Neural progenitor cell (in vitro differentiated cells): ENCODE results near the gene FHDC1. TPM values are rescaled to one million over a fixed set of nuclear protein-coding genes. Genes with fewer than 3 reads are reported as not detected.

Experiments used
- DNase-seq: peaks from one replicate; pipeline ENCODE4 v3.0.0-alpha.2; 2016; ENCODE audit warnings: low spot score
- H2AFZ ChIP-seq: fragments of 200-600 bp; sonication (generic); replicated peaks from 2 replicates; pipeline ENCODE4 v1.6.1; 2016; ENCODE audit warnings: antibody characterized with exemption
- H3F3A ChIP-seq: fragments of 200-600 bp; sonication (generic); 2 replicates; pipeline ENCODE4 v1.6.1; 2016; ENCODE audit warnings: antibody characterized with exemption, low read depth
- H3K27ac ChIP-seq: fragments of 200-600 bp; sonication (generic); 2 replicates; pipeline ENCODE4 v1.5.1; 2016; ENCODE audit warnings: mild to moderate bottlenecking
- H3K27me3 ChIP-seq: fragments of 200-600 bp; sonication (generic); 2 replicates; pipeline ENCODE4 v1.6.1; 2016; ENCODE audit warnings: mild to moderate bottlenecking, moderate library complexity
- H3K36me3 ChIP-seq: fragments of 200-600 bp; sonication (generic); 2 replicates; pipeline ENCODE4 v1.5.1; 2016
- H3K4me1 ChIP-seq: fragments of 200-600 bp; sonication (generic); 2 replicates; pipeline ENCODE4 v1.6.1; 2016; ENCODE audit warnings: mixed run types
- H3K4me2 ChIP-seq: fragments of 200-600 bp; sonication (generic); 2 replicates; pipeline ENCODE4 v1.6.1; 2016
- H3K4me3 ChIP-seq: fragments of 200-600 bp; sonication (generic); 2 replicates; pipeline ENCODE4 v1.5.1; 2016
- H3K79me2 ChIP-seq: fragments of 200-600 bp; sonication (generic); 2 replicates; pipeline ENCODE4 v1.6.1; 2016; ENCODE audit warnings: low read depth
- H3K9ac ChIP-seq: fragments of 200-600 bp; sonication (generic); 2 replicates; pipeline ENCODE4 v1.6.1; 2016
- H3K9me3 ChIP-seq: fragments of 200-600 bp; sonication (generic); 2 replicates; pipeline ENCODE4 v1.5.1; 2016; ENCODE audit warnings: low read depth
- H4K20me1 ChIP-seq: fragments of 200-600 bp; sonication (generic); 2 replicates; pipeline ENCODE4 v1.6.1; 2016; ENCODE audit warnings: low read depth
- H3K27ac Mint-ChIP-seq: 3 replicates; pipeline ENCODE4 v1.8.0; 2021; ENCODE audit warnings: mixed read lengths
- H3K27me3 Mint-ChIP-seq: 2 replicates; pipeline ENCODE4 v1.8.0; 2022; ENCODE audit warnings: low read depth, mild to moderate bottlenecking, inconsistent platforms, moderate library complexity, mixed read lengths; ENCODE audit not compliant: insufficient read depth
- H3K36me3 Mint-ChIP-seq: 3 replicates; pipeline ENCODE4 v1.8.0; 2021; ENCODE audit warnings: mixed read lengths
- H3K4me1 Mint-ChIP-seq: 3 replicates; pipeline ENCODE4 v1.8.0; 2021; ENCODE audit warnings: mixed read lengths
- H3K4me3 Mint-ChIP-seq: 3 replicates; pipeline ENCODE4 v1.8.0; 2021; ENCODE audit warnings: mild to moderate bottlenecking, moderate library complexity, mixed read lengths
- H3K9me3 Mint-ChIP-seq: 3 replicates; pipeline ENCODE4 v1.8.0; 2020; ENCODE audit warnings: mixed read lengths
- EZH2 ChIP-seq: fragments of 200-600 bp; sonication (generic); IDR thresholded peaks from 2 replicates; pipeline ENCODE4 v1.6.1; 2017; ENCODE audit warnings: antibody characterized with exemption, mild to moderate bottlenecking, moderate library complexity
- EZH2phosphoT487 ChIP-seq: fragments of 200-600 bp; sonication (generic); IDR thresholded peaks from 2 replicates; pipeline ENCODE4 v1.6.1; 2017; ENCODE audit warnings: antibody characterized with exemption
- total RNA-seq: library from RNA; depleted of rRNA; stranded (reverse); fragments of >200 nt; gene quantifications from 2 replicates; pipeline ENCODE4 v1.2.3, GENCODE V29; 2015; ENCODE audit warnings: low replicate concordance
- TF ChIP-seq, protein P1 (sequence below): fragments of 200-600 bp; sonication (generic); IDR thresholded peaks from 2 replicates; pipeline ENCODE4 v1.5.1; 2017; ENCODE audit warnings: antibody characterized with exemption, mild to moderate bottlenecking

The FHDC1 gene
- total RNA-seq, 1 donor from 2014 or later: 3.0 TPM

DNA sequence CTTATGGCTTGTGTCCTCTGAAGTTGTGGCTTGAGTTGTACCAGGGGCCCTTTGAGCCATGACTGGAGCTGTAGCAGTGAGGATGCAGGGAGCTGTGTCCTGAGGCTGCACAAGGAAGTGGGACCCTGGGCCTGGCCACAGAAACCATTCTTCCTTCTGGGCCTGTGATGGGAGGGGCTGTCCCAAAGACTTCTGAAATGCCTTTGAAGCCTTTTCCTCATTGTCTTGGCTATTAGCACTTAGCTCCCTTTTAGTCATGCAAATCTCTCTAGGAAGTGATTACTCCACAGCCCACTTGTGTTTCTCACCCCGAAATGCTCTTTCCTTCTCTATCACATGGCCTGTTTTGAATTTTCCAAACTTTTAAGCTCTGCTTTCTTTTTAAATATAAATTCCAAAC is 92.4 kb downstream of the FHDC1 start:
- no peak for DNase-seq
- H3K27me3 Mint-ChIP-seq: peaks cover 6% of the 10 kb centered on the region

More for the DNA sequence above, 92.4 kb downstream of the FHDC1 start:
- no peak overlapping the region for H3K27ac Mint-ChIP-seq
- peaks cover 27% of the 10 kb centered on the region for H3K9me3 Mint-ChIP-seq
- Histone ChIP-seq H3K27me3 (peaks cover 4% of the 10 kb centered on the region), H3K36me3 (no peaks in the 10 kb centered on the region), H3K9ac (no peak overlapping the region), H3K79me2 (no peaks in the 10 kb centered on the region), H4K20me1 (no peaks in the 10 kb centered on the region), H3K9me3 (no peaks in the 10 kb centered on the region), H3K4me3 (no peak overlapping the region), H3K4me1 (peaks cover 14% of the 10 kb centered on the region), H3K27ac (no peak overlapping the region), H3K4me2 (no peak overlapping the region), H3F3A (peaks cover 13% of the 10 kb centered on the region), H2AFZ (no peak overlapping the region)
- H3K4me3 Mint-ChIP-seq: no peak overlapping the region
- no peak for TF ChIP-seq EZH2phosphoT487
- TF ChIP-seq, protein P1, sequence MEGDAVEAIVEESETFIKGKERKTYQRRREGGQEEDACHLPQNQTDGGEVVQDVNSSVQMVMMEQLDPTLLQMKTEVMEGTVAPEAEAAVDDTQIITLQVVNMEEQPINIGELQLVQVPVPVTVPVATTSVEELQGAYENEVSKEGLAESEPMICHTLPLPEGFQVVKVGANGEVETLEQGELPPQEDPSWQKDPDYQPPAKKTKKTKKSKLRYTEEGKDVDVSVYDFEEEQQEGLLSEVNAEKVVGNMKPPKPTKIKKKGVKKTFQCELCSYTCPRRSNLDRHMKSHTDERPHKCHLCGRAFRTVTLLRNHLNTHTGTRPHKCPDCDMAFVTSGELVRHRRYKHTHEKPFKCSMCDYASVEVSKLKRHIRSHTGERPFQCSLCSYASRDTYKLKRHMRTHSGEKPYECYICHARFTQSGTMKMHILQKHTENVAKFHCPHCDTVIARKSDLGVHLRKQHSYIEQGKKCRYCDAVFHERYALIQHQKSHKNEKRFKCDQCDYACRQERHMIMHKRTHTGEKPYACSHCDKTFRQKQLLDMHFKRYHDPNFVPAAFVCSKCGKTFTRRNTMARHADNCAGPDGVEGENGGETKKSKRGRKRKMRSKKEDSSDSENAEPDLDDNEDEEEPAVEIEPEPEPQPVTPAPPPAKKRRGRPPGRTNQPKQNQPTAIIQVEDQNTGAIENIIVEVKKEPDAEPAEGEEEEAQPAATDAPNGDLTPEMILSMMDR: no peak
- TF ChIP-seq EZH2: no peak
- H3K36me3 Mint-ChIP-seq: no peaks in the 10 kb centered on the region
- H3K4me1 Mint-ChIP-seq: peaks cover 11% of the 10 kb centered on the region

Other genes with a start within 250 kb of the FHDC1 start
- gene TIGD4, start 156.6 kb upstream of the FHDC1 start, total RNA-seq: 3.6 and 4.1 TPM in 2 replicates
- 46.1 and 68.0 TPM in 2 replicates for gene ARFIP1, start 156.4 kb upstream of the FHDC1 start, total RNA-seq